IPS DF 4.7 (cell line): ENCODE results near the gene SLC7A8.
A peak's percentile ranks its signal among the peaks of the same experiment; 100 is the strongest.

Experiments
- DNase-seq: peaks from one replicate; pipeline ENCODE4 v3.0.0-alpha.2; 2013; ENCODE audit warnings: low spot score; ENCODE audit errors: extremely low read depth

SLC7A8 gene

GRCh38 chr14:23095196-23096108 is 88.0 kb downstream of the SLC7A8 start, which contains the start of gene C14orf119:
Gene C14orf119 (plus strand): TSS chr14:23095505. CDS start chr14:23097659, 2,154 bp downstream.
- DNase-seq: peak; percentile 98

- DNase-seq: no peak
Observed at GRCh38 chr14:23094666-23095195, 88.7 kb downstream of the SLC7A8 start, which contains the start of gene ACIN1. Gene ACIN1 (minus strand): TSS chr14:23095136. CDS start chr14:23095112, 24 bp downstream.

- no peak for DNase-seq
Observed at GRCh38 chr14:23093991-23094665, 89.3 kb downstream of the SLC7A8 start.

GRCh38 chr14:23093526-23093925 is 89.9 kb downstream of the SLC7A8 start:
- DNase-seq: no peak

GRCh38 chr14:23093104-23093503 is 90.4 kb downstream of the SLC7A8 start:
- DNase-seq: no peak

GRCh38 chr14:23091294-23092225 is 91.9 kb downstream of the SLC7A8 start:
- DNase-seq: no peak

- no peak for DNase-seq
Observed at GRCh38 chr14:23090254-23090636, 93.2 kb downstream of the SLC7A8 start.

GRCh38 chr14:23089498-23090253 is 93.8 kb downstream of the SLC7A8 start:
- no peak for DNase-seq

GRCh38 chr14:23086565-23086964 is 96.9 kb downstream of the SLC7A8 start:
- DNase-seq: no peak

- no peak for DNase-seq
Observed at GRCh38 chr14:23085458-23085857, 98.0 kb downstream of the SLC7A8 start.

- DNase-seq: no peak
Observed at GRCh38 chr14:23080474-23080873, 103.0 kb downstream of the SLC7A8 start.

- DNase-seq: no peak
Observed at GRCh38 chr14:23079716-23080115, 103.7 kb downstream of the SLC7A8 start.

GRCh38 chr14:23078692-23079116 is 104.8 kb downstream of the SLC7A8 start:
- DNase-seq: no peak

- DNase-seq: no peak
Observed at GRCh38 chr14:23077962-23078361, 105.5 kb downstream of the SLC7A8 start.

- no peak for DNase-seq
Observed at GRCh38 chr14:23076785-23077408, 106.6 kb downstream of the SLC7A8 start.
